CD4-positive, alpha-beta T cell (primary cell): ENCODE data around the gene RRM2. TPM values are rescaled to one million over a fixed set of nuclear protein-coding genes. Genes with fewer than 3 reads are reported as not detected.

Source experiments
- ATAC-seq: fragments of 200-7000 bp; cut with Tn5 transposase; one replicate; pipeline ENCODE4 v1.10.0; 2022; ENCODE audit warnings: mild to moderate bottlenecking; ENCODE audit not compliant: poor library complexity
- CTCF ChIA-PET: fragments of 350-600 bp; sonication (Branson Sonifier 250); formaldehyde crosslinking; loops from one replicate; lab custom pipeline; 2021; ENCODE audit warnings: antibody characterized with exemption, inconsistent platforms; lab: Charles Lee
- POLR2A ChIA-PET: fragments of 350-600 bp; sonication (Branson Sonifier 250); formaldehyde crosslinking; loops from one replicate; lab custom pipeline; 2021; ENCODE audit warnings: antibody characterized with exemption, inconsistent platforms; lab: Charles Lee
- DNase-seq, 14 experiments: peaks; one replicate each; pipeline ENCODE4 v3.0.0-alpha.2; 2013 to 2020; ENCODE audit warnings: mixed read lengths in 2 of 14
- H3K27ac ChIP-seq, 2 donors: one replicate each; pipeline versions ENCODE4 v1.5.1 to v1.7.0; 2013; ENCODE audit warnings: low read length in 2 of 2, low read depth in 1 of 2, mild to moderate bottlenecking in 1 of 2
- H3K27me3 ChIP-seq, 2 experiments: 1 replicate in 1 of 2; 2 replicates in 1 of 2; pipeline versions ENCODE4 v1.6.1 to v1.7.0; 2013; ENCODE audit warnings: low read length in 2 of 2, control low read depth in 1 of 2, mild to moderate bottlenecking in 1 of 2, moderate library complexity in 1 of 2; ENCODE audit not compliant: insufficient read depth in 2 of 2, control insufficient read depth in 1 of 2
- H3K36me3 ChIP-seq: one replicate; pipeline ENCODE4 v1.6.1; 2013; ENCODE audit warnings: low read length, control low read depth; ENCODE audit not compliant: insufficient read depth
- H3K4me1 ChIP-seq: one replicate; pipeline ENCODE4 v1.6.1; 2013; ENCODE audit warnings: low read length, control low read depth; ENCODE audit not compliant: insufficient read depth
- H3K4me3 ChIP-seq: one replicate; pipeline ENCODE4 v1.5.1; 2013; ENCODE audit warnings: mild to moderate bottlenecking, low read length, moderate library complexity
- H3K9me3 ChIP-seq, 2 experiments: 1 replicate in 1 of 2; 2 replicates in 1 of 2; pipeline versions ENCODE4 v1.6.1 to v1.7.0; 2013; ENCODE audit warnings: low read length in 2 of 2, mild to moderate bottlenecking in 2 of 2, control low read depth in 1 of 2, moderate library complexity in 1 of 2; ENCODE audit not compliant: control insufficient read depth in 1 of 2, insufficient read depth in 1 of 2
- H3K27ac Mint-ChIP-seq: one replicate; pipeline ENCODE4 v1.8.0; 2020; ENCODE audit warnings: mixed read lengths
- H3K27me3 Mint-ChIP-seq: one replicate; pipeline ENCODE4 v1.8.0; 2021; ENCODE audit warnings: mixed read lengths
- H3K36me3 Mint-ChIP-seq: one replicate; pipeline ENCODE4 v1.8.0; 2021; ENCODE audit warnings: low read depth, mixed read lengths
- H3K4me1 Mint-ChIP-seq: one replicate; pipeline ENCODE4 v1.8.0; 2021; ENCODE audit warnings: low read depth, mixed read lengths
- H3K4me3 Mint-ChIP-seq: one replicate; pipeline ENCODE4 v1.8.0; 2020; ENCODE audit warnings: mild to moderate bottlenecking, mixed read lengths
- H3K9me3 Mint-ChIP-seq: one replicate; pipeline ENCODE4 v1.8.0; 2020; ENCODE audit warnings: mixed read lengths
- CTCF ChIP-seq: fragments of 200-600 bp; IDR thresholded peaks from one replicate; pipeline ENCODE4 v1.8.0; 2022; ENCODE audit warnings: antibody characterized with exemption, mild to moderate bottlenecking
- intact Hi-C, 2 experiments: fragments of 100-400 bp; cut with DNase I in 1 of 2; cut with micrococcal nuclease in 1 of 2; formaldehyde crosslinking; loops; one replicate each; pipeline versions ENCODE4 v1.15.1 to v1.9.0; 2023 to 2025; cut with DNase I, micrococcal nuclease
- total RNA-seq, 174 experiments: library from RNA in 2 of 174; stranded (reverse) in 2 of 174; gene quantifications; one replicate each; pipeline ENCODE4 v1.2.3 and lab custom pipeline; 2021 to 2026

Gene RRM2
- total RNA-seq, 2 experiments from 2014 or later: 1.4 to 1.6 TPM

- Histone ChIP-seq H3K4me3 (no peak overlapping the region), H3K4me1 (peaks cover 21% of the 10 kb centered on the region), H3K27me3 (peaks cover 4 to 5% of the 10 kb centered on the region in 2 experiments), H3K36me3 (no peaks in the 10 kb centered on the region), H3K9me3 (no peaks in the 10 kb centered on the region), H3K27ac (no peak overlapping the region)
- no peak for ATAC-seq
- CTCF ChIA-PET: interaction anchor here (1.5 kb wide), 1 partner anchor 280 kb away, joined by 3 read pairs; no protein-coding TSS in a partner anchor
- H3K36me3 Mint-ChIP-seq: no peaks in the 10 kb centered on the region
- no peak for DNase-seq
- H3K27me3 Mint-ChIP-seq: peaks cover 11% of the 10 kb centered on the region
- H3K4me1 Mint-ChIP-seq: peaks cover 12% of the 10 kb centered on the region
- no peak for TF ChIP-seq CTCF
- no peak overlapping the region for H3K4me3 Mint-ChIP-seq
- intact Hi-C loops: loop anchor here in 1 of 2 experiments (10.0 kb wide), 1 partner anchor 1124 kb away; the partner anchor contains the start of gene MBOAT2
- no peaks in the 10 kb centered on the region for H3K9me3 Mint-ChIP-seq
- H3K27ac Mint-ChIP-seq: no peak overlapping the region
- POLR2A ChIA-PET: interaction anchor here (1.3 to 2.1 kb wide), 2 partner anchors 304 to 320 kb away, joined by 4 to 5 read pairs; partner anchors contain the start of gene ODC1
Measured at GRCh38 chr2:10128420-10128819, 5.9 kb downstream of the RRM2 start.

GRCh38 chr2:10129490-10129889 lies 7.0 kb downstream of the RRM2 start:
- Mint-ChIP-seq H3K36me3 (no peaks in the 10 kb centered on the region), H3K27ac (no peak overlapping the region), H3K4me3 (no peak overlapping the region), H3K27me3 (peaks cover 3% of the 10 kb centered on the region), H3K9me3 (no peaks in the 10 kb centered on the region), H3K4me1 (peaks cover 3% of the 10 kb centered on the region)
- H3K4me1 ChIP-seq: peaks cover 12% of the 10 kb centered on the region
- CTCF ChIA-PET: no interaction called here
- ATAC-seq (no peak), DNase-seq (no peak)
- no peaks in the 10 kb centered on the region for H3K27me3 ChIP-seq
- intact Hi-C loops: loop anchor here in 1 of 2 experiments (10.0 kb wide), 1 partner anchor 1125 kb away; the partner anchor contains the start of gene MBOAT2
- no peak overlapping the region for H3K4me3 ChIP-seq
- no peak for TF ChIP-seq CTCF
- H3K27ac ChIP-seq: no peak overlapping the region
- POLR2A ChIA-PET: interaction anchor here (1.3 to 2.1 kb wide), 2 partner anchors 303 to 319 kb away, joined by 4 to 5 read pairs; partner anchors contain the start of gene ODC1
- H3K9me3 ChIP-seq: no peaks in the 10 kb centered on the region
- no peaks in the 10 kb centered on the region for H3K36me3 ChIP-seq

- DNase-seq: no peak
- Histone ChIP-seq H3K27me3 (no peaks in the 10 kb centered on the region), H3K9me3 (no peaks in the 10 kb centered on the region), H3K36me3 (no peaks in the 10 kb centered on the region), H3K4me3 (no peak overlapping the region), H3K4me1 (no peaks in the 10 kb centered on the region), H3K27ac (no peak overlapping the region)
- Mint-ChIP-seq H3K4me3 (no peak overlapping the region), H3K36me3 (no peaks in the 10 kb centered on the region), H3K9me3 (no peaks in the 10 kb centered on the region), H3K4me1 (no peaks in the 10 kb centered on the region), H3K27me3 (no peaks in the 10 kb centered on the region), H3K27ac (no peak overlapping the region)
- ChIA-PET POLR2A (no interaction called here), CTCF (no interaction called here)
- intact Hi-C loops: no loop called here
- ATAC-seq: no peak
- no peak for TF ChIP-seq CTCF
Measured at GRCh38 chr2:10132043-10132575, 9.6 kb downstream of the RRM2 start.
